HG02798 (cell line): ENCODE measurements around the gene MGLL.

ENCODE experiments used
- ATAC-seq: cut with Tn5 transposase; IDR thresholded peaks from one replicate; pipeline ENCODE4 v1.9.1; 2021; ENCODE audit warnings: mild to moderate bottlenecking; ENCODE audit not compliant: unreplicated experiment, poor library complexity

MGLL gene

GRCh38 chr3:127761441-127761801 lies 60.9 kb downstream of the MGLL start:
- ATAC-seq, result peak; percentile 32

- ATAC-seq, result no peak
Measured at GRCh38 chr3:127760791-127761440, 61.4 kb downstream of the MGLL start.

- ATAC-seq, result no peak
Measured at GRCh38 chr3:127760361-127760760, 62.0 kb downstream of the MGLL start.

- no peak for ATAC-seq
Measured at GRCh38 chr3:127759826-127760225, 62.5 kb downstream of the MGLL start.

- ATAC-seq, result no peak
Measured at GRCh38 chr3:127758013-127758412, 64.3 kb downstream of the MGLL start.

- peak; percentile 9 for ATAC-seq
Measured at GRCh38 chr3:127755305-127755681, 67.0 kb downstream of the MGLL start.

GRCh38 chr3:127754411-127755304 lies 67.7 kb downstream of the MGLL start:
- peak; percentile 21 for ATAC-seq

GRCh38 chr3:127753898-127754410 lies 68.4 kb downstream of the MGLL start:
- peak; percentile 24 for ATAC-seq

- ATAC-seq, result no peak
Measured at GRCh38 chr3:127753338-127753737, 69.0 kb downstream of the MGLL start.

- ATAC-seq, result no peak
Measured at GRCh38 chr3:127751782-127752181, 70.5 kb downstream of the MGLL start.

GRCh38 chr3:127751163-127751621 lies 71.1 kb downstream of the MGLL start:
- no peak for ATAC-seq

GRCh38 chr3:127750226-127751031 lies 71.9 kb downstream of the MGLL start:
- peak; percentile 27 for ATAC-seq

- no peak for ATAC-seq
Measured at GRCh38 chr3:127749787-127750225, 72.5 kb downstream of the MGLL start.

- no peak for ATAC-seq
Measured at GRCh38 chr3:127749361-127749760, 73.0 kb downstream of the MGLL start.

GRCh38 chr3:127748754-127749327 lies 73.5 kb downstream of the MGLL start:
- ATAC-seq, result no peak

- no peak for ATAC-seq
Measured at GRCh38 chr3:127747751-127748521, 74.4 kb downstream of the MGLL start.

- ATAC-seq, result no peak
Measured at GRCh38 chr3:127747066-127747465, 75.2 kb downstream of the MGLL start.

- ATAC-seq, result no peak
Measured at GRCh38 chr3:127746400-127747057, 75.8 kb downstream of the MGLL start.
